ENCODE results near the gene VPS35L.
"Not testable (repeated sequence)": the region's sequence is repeated elsewhere in the genome, so short reads cannot be mapped to it uniquely, and the experiment has no call there.

VPS35L gene

GRCh38 chr16:19540241-19540970 lies 15.1 kb upstream of the VPS35L start:
- no peak for DNase-seq (ENCODE audit: low read depth, low spot score)
- H3K36me3 ChIP-seq (ENCODE audit: insufficient read depth, insufficient read length, low read length): peaks cover 82% of the 10 kb centered on the region
- H3K9me3 ChIP-seq (ENCODE audit: insufficient read depth, low read length): no peaks in the 10 kb centered on the region
- H3K4me3 ChIP-seq (ENCODE audit: insufficient read length, low read depth): no peak overlapping the region
- H3K27me3 ChIP-seq (ENCODE audit: insufficient read depth, insufficient read length): no peaks in the 10 kb centered on the region
- H3K4me1 ChIP-seq (ENCODE audit: insufficient read depth, insufficient read length): no peaks in the 10 kb centered on the region
- no peak overlapping the region for H3K9ac ChIP-seq (ENCODE audit: insufficient read length, low read depth)
- no peak for TF ChIP-seq SUZ12 (IDR thresholded peaks at IDR 0.05; ENCODE audit: extremely low read depth, insufficient read depth, insufficient read length)

DNA sequence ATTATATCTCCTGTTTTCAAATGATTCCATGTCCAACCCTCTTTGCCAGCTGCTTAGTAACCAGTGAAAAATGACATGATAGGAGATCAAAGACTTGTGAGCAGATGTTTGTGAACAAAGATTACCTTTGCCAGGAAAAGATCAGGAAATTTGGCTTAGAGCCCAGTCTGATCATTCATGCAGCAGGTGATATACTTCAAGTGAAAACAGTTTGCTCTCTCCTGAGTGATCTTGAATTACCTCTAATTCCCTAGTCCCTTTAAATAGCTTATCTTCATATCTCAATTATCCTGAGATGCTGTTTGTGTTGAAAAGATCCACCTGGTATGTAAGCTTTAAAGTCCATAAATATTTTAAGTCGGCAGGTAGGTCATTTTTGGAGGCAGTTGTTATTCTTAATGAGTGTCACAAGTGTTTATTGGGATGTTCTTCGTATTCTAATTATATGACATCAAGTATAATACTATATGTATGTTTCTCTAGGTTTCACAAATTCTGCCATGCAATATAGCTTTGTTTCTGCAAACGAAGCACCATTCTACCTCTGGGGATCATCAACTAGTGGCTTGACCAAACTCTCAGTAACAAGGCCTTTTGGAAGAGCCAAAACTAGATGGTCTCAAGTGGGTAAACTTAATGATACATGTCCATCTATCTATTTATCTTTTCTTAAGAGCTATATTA lies 13.2 kb upstream of the VPS35L start:
- no peaks in the 10 kb centered on the region for H3K27me3 ChIP-seq (ENCODE audit: insufficient read depth, insufficient read length)
- no peak overlapping the region for H3K9ac ChIP-seq (ENCODE audit: insufficient read length, low read depth)
- no peaks in the 10 kb centered on the region for H3K9me3 ChIP-seq (ENCODE audit: insufficient read depth, low read length)
- peaks cover 73% of the 10 kb centered on the region for H3K36me3 ChIP-seq (ENCODE audit: insufficient read depth, insufficient read length, low read length)
- H3K4me1 ChIP-seq (ENCODE audit: insufficient read depth, insufficient read length): no peaks in the 10 kb centered on the region
- TF ChIP-seq YY1 (IDR thresholded peaks at IDR 0.05; ENCODE audit: insufficient read depth, insufficient read length): no peak
- TF ChIP-seq SUZ12 (IDR thresholded peaks at IDR 0.05; ENCODE audit: extremely low read depth, insufficient read depth, insufficient read length): no peak
- no peak for TF ChIP-seq ZNF274 (IDR thresholded peaks at IDR 0.05; ENCODE audit: low read depth, low read length)
- no peak overlapping the region for H3K4me3 ChIP-seq (ENCODE audit: insufficient read length, low read depth)
- DNase-seq (ENCODE audit: low read depth, low spot score): no peak

- not testable (repeated sequence) for H3K27me3 ChIP-seq (ENCODE audit: insufficient read depth, insufficient read length); H3K9me3 ChIP-seq (ENCODE audit: insufficient read depth, low read length); H3K4me1 ChIP-seq (ENCODE audit: insufficient read depth, insufficient read length); H3K4me3 ChIP-seq (ENCODE audit: insufficient read length, low read depth); DNase-seq (ENCODE audit: low read depth, low spot score); H3K9ac ChIP-seq (ENCODE audit: insufficient read length, low read depth)
- H3K36me3 ChIP-seq (ENCODE audit: insufficient read depth, insufficient read length, low read length): peaks cover 67% of the 10 kb centered on the region
Measured at GRCh38 chr16:19543278-19543996, 12.1 kb upstream of the VPS35L start.

GRCh38 chr16:19548144-19548543 lies 7.4 kb upstream of the VPS35L start:
- Histone ChIP-seq H3K9ac (ENCODE audit: insufficient read length, low read depth) (no peak overlapping the region), H3K4me3 (ENCODE audit: insufficient read length, low read depth) (no peak overlapping the region), H3K27me3 (ENCODE audit: insufficient read depth, insufficient read length) (no peaks in the 10 kb centered on the region), H3K4me1 (ENCODE audit: insufficient read depth, insufficient read length) (no peaks in the 10 kb centered on the region), H3K9me3 (ENCODE audit: insufficient read depth, low read length) (no peaks in the 10 kb centered on the region), H3K36me3 (ENCODE audit: insufficient read depth, insufficient read length, low read length) (peaks cover 61% of the 10 kb centered on the region)
- no peak for DNase-seq (ENCODE audit: low read depth, low spot score)
- no peak for TF ChIP-seq SUZ12 (IDR thresholded peaks at IDR 0.05; ENCODE audit: extremely low read depth, insufficient read depth, insufficient read length)
- no peak for TF ChIP-seq YY1 (IDR thresholded peaks at IDR 0.05; ENCODE audit: insufficient read depth, insufficient read length)
- TF ChIP-seq ZNF274 (IDR thresholded peaks at IDR 0.05; ENCODE audit: low read depth, low read length): no peak

DNA sequence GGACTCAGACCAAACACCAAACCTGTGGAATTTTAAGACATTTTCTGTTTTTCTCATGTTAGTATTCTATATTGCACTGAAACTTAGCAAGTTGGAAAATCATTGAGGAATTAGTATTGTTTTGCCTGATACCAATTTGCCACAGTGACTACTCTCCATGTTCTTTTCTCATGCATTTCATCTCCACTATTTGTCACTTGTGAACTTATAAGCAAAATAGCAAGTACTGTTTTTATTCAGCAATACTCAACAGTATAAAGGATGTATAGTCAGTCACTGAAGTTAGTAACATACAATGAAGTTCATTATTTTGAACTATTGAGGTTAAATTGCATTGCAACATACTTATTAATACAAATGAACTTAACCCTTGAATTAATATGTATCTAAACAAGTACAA lies 5.8 kb upstream of the VPS35L start:
- Histone ChIP-seq H3K27me3 (ENCODE audit: insufficient read depth, insufficient read length) (no peaks in the 10 kb centered on the region), H3K4me3 (ENCODE audit: insufficient read length, low read depth) (no peak overlapping the region), H3K36me3 (ENCODE audit: insufficient read depth, insufficient read length, low read length) (peaks cover 59% of the 10 kb centered on the region), H3K9ac (ENCODE audit: insufficient read length, low read depth) (no peak overlapping the region), H3K4me1 (ENCODE audit: insufficient read depth, insufficient read length) (no peaks in the 10 kb centered on the region), H3K9me3 (ENCODE audit: insufficient read depth, low read length) (no peaks in the 10 kb centered on the region)
- TF ChIP-seq ZNF274 (IDR thresholded peaks at IDR 0.05; ENCODE audit: low read depth, low read length) (no peak), YY1 (IDR thresholded peaks at IDR 0.05; ENCODE audit: insufficient read depth, insufficient read length) (no peak), SUZ12 (IDR thresholded peaks at IDR 0.05; ENCODE audit: extremely low read depth, insufficient read depth, insufficient read length) (no peak)
- no peak for DNase-seq (ENCODE audit: low read depth, low spot score)

GRCh38 chr16:19555938-19556771 lies 652 bp downstream of the VPS35L start:
- no peaks in the 10 kb centered on the region for H3K27me3 ChIP-seq (ENCODE audit: insufficient read depth, insufficient read length)
- peak overlapping the region; percentile 89 for H3K9ac ChIP-seq (ENCODE audit: insufficient read length, low read depth)
- H3K9me3 ChIP-seq (ENCODE audit: insufficient read depth, low read length): no peaks in the 10 kb centered on the region
- peak; percentile 50 for DNase-seq (ENCODE audit: low read depth, low spot score)
- TF ChIP-seq SUZ12 (IDR thresholded peaks at IDR 0.05; ENCODE audit: extremely low read depth, insufficient read depth, insufficient read length) (no peak), ZNF274 (IDR thresholded peaks at IDR 0.05; ENCODE audit: low read depth, low read length) (no peak), YY1 (IDR thresholded peaks at IDR 0.05; ENCODE audit: insufficient read depth, insufficient read length) (no peak)
- H3K4me3 ChIP-seq (ENCODE audit: insufficient read length, low read depth): peak overlapping the region; percentile 80
- peaks cover 30% of the 10 kb centered on the region for H3K36me3 ChIP-seq (ENCODE audit: insufficient read depth, insufficient read length, low read length)
- no peaks in the 10 kb centered on the region for H3K4me1 ChIP-seq (ENCODE audit: insufficient read depth, insufficient read length)
